B cell (primary cell): ENCODE results near the gene TMEM208. TPM values are rescaled to one million over a fixed set of nuclear protein-coding genes. Genes with fewer than 3 reads are reported as not detected.

ENCODE experiments used
- ATAC-seq: fragments of 200-7000 bp; cut with Tn5 transposase; one replicate; pipeline ENCODE4 v1.10.0; 2021; ENCODE audit warnings: low read depth, mild to moderate bottlenecking, moderate number of reproducible peaks, moderate library complexity
- CTCF ChIA-PET: fragments of 350-600 bp; sonication (Branson Sonifier 250); formaldehyde crosslinking; loops from one replicate; lab custom pipeline; 2021; ENCODE audit warnings: antibody characterized with exemption, inconsistent platforms; lab: Charles Lee
- POLR2A ChIA-PET: fragments of 350-600 bp; sonication (Branson Sonifier 250); formaldehyde crosslinking; loops from one replicate; lab custom pipeline; 2021; ENCODE audit warnings: antibody characterized with exemption; lab: Charles Lee
- DNase-seq: peaks from one replicate; pipeline ENCODE4 v3.0.0; 2013
- H2AFZ ChIP-seq: 2 replicates; pipeline ENCODE4 v1.6.1; 2012; ENCODE audit warnings: mild to moderate bottlenecking, low read depth, low read length; ENCODE audit not compliant: insufficient read depth, poor library complexity, severe bottlenecking
- H3K27ac ChIP-seq, 2 donors: 1 replicate in 1 of 2; 2 replicates in 1 of 2; pipeline ENCODE4 v1.5.1; 2012 to 2013; ENCODE audit warnings: low read length in 2 of 2, mild to moderate bottlenecking in 2 of 2, moderate library complexity in 1 of 2
- H3K27me3 ChIP-seq, 4 experiments: fragments of 200-600 bp in 1 of 4; sonication (generic) in 1 of 4; replicated peaks in 1 of 4; 1 replicate in 2 of 4; 2 replicates in 2 of 4; pipeline versions ENCODE4 v1.6.1 to v1.7.0; 2013 to 2016; ENCODE audit warnings: low read length in 3 of 4, mild to moderate bottlenecking in 2 of 4, mixed read lengths in 1 of 4, moderate library complexity in 1 of 4; ENCODE audit not compliant: insufficient read depth in 4 of 4, control insufficient read depth in 3 of 4; ENCODE audit errors: control extremely low read depth in 1 of 4
- H3K36me3 ChIP-seq, 2 experiments: replicated peaks in 1 of 2; 1 replicate in 1 of 2; 2 replicates in 1 of 2; pipeline versions ENCODE4 v1.6.1 to v1.7.1; 2013; ENCODE audit warnings: low read length in 1 of 2; ENCODE audit not compliant: insufficient read depth in 2 of 2, control insufficient read depth in 1 of 2; ENCODE audit errors: control extremely low read depth in 1 of 2, extremely low read depth in 1 of 2
- H3K4me1 ChIP-seq, 2 donors: fragments of 200-600 bp in 1 of 2; sonication (generic) in 1 of 2; 1 replicate in 1 of 2; 2 replicates in 1 of 2; pipeline versions ENCODE4 v1.5.1 to v1.6.1; 2013 to 2017; ENCODE audit warnings: low read length in 2 of 2; ENCODE audit not compliant: control insufficient read depth in 2 of 2, insufficient read depth in 2 of 2
- H3K4me2 ChIP-seq: replicated peaks from 2 replicates; pipeline ENCODE3; 2012; ENCODE audit warnings: mild to moderate bottlenecking, low read depth, low read length; ENCODE audit not compliant: poor library complexity, severe bottlenecking
- H3K4me3 ChIP-seq, 5 experiments: fragments of 200-600 bp in 1 of 5; sonication (generic) in 1 of 5; 1 replicate in 3 of 5; 2 replicates in 2 of 5; pipeline versions ENCODE4 v1.5.1 to v1.7.0; 2011 to 2016; ENCODE audit warnings: low read length in 4 of 5, mild to moderate bottlenecking in 4 of 5, low read depth in 2 of 5, control low read depth in 1 of 5, moderate library complexity in 1 of 5; ENCODE audit not compliant: insufficient read depth in 1 of 5; ENCODE audit errors: control extremely low read depth in 1 of 5, extremely low read depth in 1 of 5
- H3K79me2 ChIP-seq: fragments of 200-600 bp; sonication (generic); one replicate; pipeline ENCODE4 v1.6.0; 2016; ENCODE audit warnings: low read length; ENCODE audit not compliant: control insufficient read depth, insufficient read depth
- H3K9ac ChIP-seq: fragments of 200-600 bp; sonication (generic); 2 replicates; pipeline ENCODE4 v1.6.1; 2017; ENCODE audit warnings: mild to moderate bottlenecking, low read length, moderate library complexity
- H3K9me3 ChIP-seq, 3 donors: one replicate each; pipeline versions ENCODE4 v1.6.1 to v1.7.1; 2013; ENCODE audit warnings: low read length in 2 of 3; ENCODE audit not compliant: control insufficient read depth in 2 of 3, insufficient read depth in 1 of 3; ENCODE audit errors: control extremely low read depth in 1 of 3
- H4K20me1 ChIP-seq: 2 replicates; pipeline ENCODE4 v1.6.0; 2012; ENCODE audit warnings: mild to moderate bottlenecking, low read length; ENCODE audit not compliant: insufficient read depth, control insufficient read depth, poor library complexity, severe bottlenecking
- H3K27ac Mint-ChIP-seq: one replicate; pipeline ENCODE4 v1.8.0; 2021; ENCODE audit warnings: mixed read lengths
- H3K27me3 Mint-ChIP-seq: one replicate; pipeline ENCODE4 v1.8.0; 2021; ENCODE audit warnings: mixed read lengths
- H3K4me1 Mint-ChIP-seq: one replicate; pipeline ENCODE4 v1.8.0; 2021; ENCODE audit warnings: mixed read lengths
- H3K4me3 Mint-ChIP-seq: one replicate; pipeline ENCODE4 v1.8.0; 2021; ENCODE audit warnings: mixed read lengths
- H3K9me3 Mint-ChIP-seq: one replicate; pipeline ENCODE4 v1.8.0; 2022; ENCODE audit warnings: mixed read lengths; ENCODE audit not compliant: insufficient read depth
- CTCF ChIP-seq: fragments of 200-600 bp; IDR thresholded peaks from one replicate; pipeline ENCODE4 v1.8.0; 2022; ENCODE audit warnings: antibody characterized with exemption, mild to moderate bottlenecking
- EZH2 ChIP-seq: IDR thresholded peaks from 2 replicates; pipeline ENCODE4 v1.6.1; 2012; ENCODE audit warnings: borderline replicate concordance, low read depth, mild to moderate bottlenecking, moderate library complexity, low read length; ENCODE audit not compliant: insufficient read depth, poor library complexity, severe bottlenecking
- WGBS: methylation state at CpG from one replicate; pipeline ENCODE4 v1.1.5; 2013; ENCODE audit warnings: missing lambda C conversion rate; ENCODE audit not compliant: insufficient coverage; 5-methylcytosine and 5-hydroxymethylcytosine counted together
- intact Hi-C: fragments of 100-400 bp; cut with micrococcal nuclease; formaldehyde crosslinking; loops from one replicate; pipeline ENCODE4 v1.10.0; 2022
- polyA plus RNA-seq: library from polyadenylated mRNA; depleted of rRNA; stranded (reverse); fragments of >200 nt; gene quantifications from 2 replicates; pipeline ENCODE4 v1.2.3, GENCODE V29; 2012
- total RNA-seq, 2 donors: library from RNA; stranded (reverse); fragments of 120-200 nt in 1 of 2; gene quantifications; 1 replicate in 1 of 2; 2 replicates in 1 of 2; pipeline versions ENCODE4 v1.2.3 to v1.2.4, GENCODE V29; 2013 to 2022

TMEM208 gene
- total and polyA plus RNA-seq, 2 donors (not counting 1 experiment from before 2014, with no cell fraction given): 36.1 to 40.4 TPM

- no peak for TF ChIP-seq CTCF
- TF ChIP-seq EZH2: no peak
- Mint-ChIP-seq H3K9me3 (no peaks in the 10 kb centered on the region), H3K27ac (peak overlapping the region; percentile 70), H3K4me3 (peak overlapping the region; percentile 96), H3K27me3 (peaks cover 9% of the 10 kb centered on the region), H3K4me1 (peaks cover 53% of the 10 kb centered on the region)
- WGBS: under 1% methylated on average over 44 of the region's 48 CpGs
- peak; percentile 66 for DNase-seq
- CTCF ChIA-PET: interaction anchor here (1.1 to 4.2 kb wide), 5 partner anchors 12 to 104 kb away, joined by 3 to 33 read pairs (median 4); partner anchors contain the start of gene TMEM208
- H3K9me3 ChIP-seq: no peaks in the 10 kb centered on the region
- peaks cover 0 to 17% (median 12%) of the 10 kb centered on the region in 4 experiments for H3K27me3 ChIP-seq
- H4K20me1 ChIP-seq: peaks cover 8% of the 10 kb centered on the region
- H3K79me2 ChIP-seq: peaks cover 25% of the 10 kb centered on the region
- peaks cover 0 to 3% of the 10 kb centered on the region in 2 experiments for H3K36me3 ChIP-seq
- H3K9ac ChIP-seq: peak overlapping the region; percentile 81
- no peak for ATAC-seq
- H3K4me2 ChIP-seq: peak overlapping the region; percentile 100
- H3K27ac ChIP-seq: peak overlapping the region in 1 of 2 donors; percentile 48
- POLR2A ChIA-PET: interaction anchor here (0.5 to 3.7 kb wide), 3 partner anchors 19 to 218 kb away, joined by 4 to 27 read pairs (median 8); partner anchors contain the start of gene TMEM208
- H2AFZ ChIP-seq: peak overlapping the region; percentile 82
- H3K4me3 ChIP-seq: peak overlapping the region; percentile 70 to 97 (median 79)
- peaks cover 46 to 55% of the 10 kb centered on the region in 2 donors for H3K4me1 ChIP-seq
- intact Hi-C loops: loop anchor here (2.0 to 10.0 kb wide), 4 partner anchors 33 to 419 kb away; partner anchors contain the start of genes ACD, ATP6V0D1, C16orf86 and ENKD1
These were observed 19.3 kb downstream of the TMEM208 start for GRCh38 chr16:67246081-67246755.
